HG03457 (cell line): ENCODE measurements around the gene ACOT12.
"Not testable (repeated sequence)": the region's sequence is repeated elsewhere in the genome, so short reads cannot be mapped to it uniquely, and the experiment has no call there.

ENCODE experiments used
- ATAC-seq: cut with Tn5 transposase; IDR thresholded peaks from one replicate; pipeline ENCODE4 v1.9.1; 2021; ENCODE audit warnings: moderate number of reproducible peaks; ENCODE audit not compliant: unreplicated experiment

Gene ACOT12

DNA sequence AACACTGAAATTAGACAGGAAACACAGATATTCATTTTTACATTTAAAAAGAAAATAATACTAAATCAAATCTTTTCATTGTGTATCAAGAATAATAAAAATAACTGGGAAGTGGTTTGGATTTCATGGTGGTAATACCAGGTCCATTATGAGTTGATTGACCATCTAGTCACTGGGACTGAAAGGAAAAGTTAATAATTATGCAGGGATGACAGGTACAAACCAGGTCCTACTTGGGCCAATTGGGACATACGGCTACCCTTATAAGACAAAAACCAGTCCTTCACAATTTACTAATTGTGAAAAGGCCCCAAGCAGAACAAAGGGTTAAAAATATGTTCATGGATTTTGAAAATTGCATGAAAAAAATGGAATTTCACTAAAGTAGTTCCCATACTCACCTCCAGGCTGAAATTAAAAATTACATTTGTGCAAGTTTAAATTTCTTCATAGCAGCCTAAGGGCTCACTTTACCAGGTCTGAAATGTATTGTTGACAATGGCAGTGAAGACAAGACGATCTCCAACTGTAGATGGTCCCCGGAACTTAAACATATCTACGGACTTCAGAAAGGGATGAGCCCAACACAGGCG, 48.4 kb downstream of the ACOT12 start:
- ATAC-seq: no peak

DNA sequence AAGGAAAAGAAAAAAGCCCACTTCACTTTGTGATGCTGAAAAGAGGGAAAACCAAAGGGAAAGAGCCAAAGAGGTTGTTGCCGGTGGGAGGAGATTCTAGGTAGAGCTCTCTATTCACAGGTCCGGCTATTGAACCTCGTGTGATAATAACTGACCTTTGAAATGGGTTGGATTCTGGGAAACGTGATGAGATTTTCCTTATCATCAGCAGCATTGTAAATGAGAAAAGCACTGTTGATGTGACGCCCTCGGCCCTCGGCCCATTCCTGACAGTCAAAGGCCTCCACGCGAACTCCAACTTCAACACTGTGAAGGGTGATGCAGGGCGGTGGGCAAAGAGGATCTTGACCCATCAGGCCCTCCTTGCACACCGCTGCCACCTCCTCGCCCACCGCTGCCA, 49.2 kb downstream of the ACOT12 start:
- no peak for ATAC-seq

DNA sequence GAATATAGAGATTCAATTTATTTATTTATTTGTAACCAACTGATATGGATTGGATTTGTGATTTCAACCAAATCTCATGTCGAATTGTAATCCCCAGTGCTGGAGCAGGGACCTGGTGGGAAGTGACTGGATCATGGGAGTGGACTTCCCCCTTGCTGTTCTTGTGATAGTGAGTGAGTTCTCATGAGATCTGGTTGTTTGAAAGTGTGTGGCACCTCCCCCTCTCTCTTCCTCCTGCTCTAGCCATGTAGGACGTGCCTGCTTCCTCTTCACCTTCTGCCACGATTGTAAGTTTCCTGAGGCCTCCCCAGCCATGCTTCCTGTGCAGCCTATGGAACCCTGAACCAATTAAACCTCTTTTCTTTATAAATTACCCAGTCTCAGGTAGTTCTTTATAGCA, 55.7 kb downstream of the ACOT12 start:
- ATAC-seq: not testable (repeated sequence)

DNA sequence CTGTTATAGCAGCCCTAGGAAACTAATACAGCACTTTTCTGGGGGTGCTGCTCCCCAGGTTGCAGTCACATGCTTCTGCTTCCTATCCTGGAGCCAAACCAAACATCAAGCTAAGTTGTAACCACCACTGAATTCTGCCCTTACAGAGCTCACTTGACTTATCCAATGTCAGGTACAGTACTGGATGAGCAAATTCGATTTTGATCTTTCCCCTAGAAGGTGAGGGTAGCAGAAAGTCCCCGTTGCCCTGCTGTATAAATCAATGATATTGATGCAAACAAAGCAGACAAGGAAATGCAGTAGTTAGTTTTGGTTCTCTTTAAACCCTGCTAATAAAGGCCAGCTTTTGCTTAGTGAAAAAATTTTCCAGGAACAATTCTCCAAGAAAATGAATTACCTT, 56.1 kb downstream of the ACOT12 start:
- ATAC-seq: no peak

DNA sequence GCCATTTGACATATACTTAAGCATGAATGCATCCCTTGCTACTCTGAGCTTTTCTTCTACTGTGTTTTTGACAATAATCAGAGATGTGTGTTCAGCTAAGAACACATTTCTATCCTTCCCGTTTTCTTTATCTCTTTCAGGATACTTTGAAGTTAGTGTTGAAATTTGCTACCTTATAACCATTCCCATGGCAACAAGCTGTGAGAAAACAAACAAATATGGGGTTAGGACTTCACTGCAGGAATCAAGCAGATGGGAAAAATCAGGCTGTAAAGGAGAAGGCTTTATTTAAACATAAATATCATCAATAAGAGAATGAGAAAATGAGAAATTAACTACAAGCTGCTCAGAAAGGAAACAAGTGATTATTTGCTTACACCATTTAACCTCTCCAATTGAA, 57.4 kb downstream of the ACOT12 start:
- ATAC-seq: no peak

DNA sequence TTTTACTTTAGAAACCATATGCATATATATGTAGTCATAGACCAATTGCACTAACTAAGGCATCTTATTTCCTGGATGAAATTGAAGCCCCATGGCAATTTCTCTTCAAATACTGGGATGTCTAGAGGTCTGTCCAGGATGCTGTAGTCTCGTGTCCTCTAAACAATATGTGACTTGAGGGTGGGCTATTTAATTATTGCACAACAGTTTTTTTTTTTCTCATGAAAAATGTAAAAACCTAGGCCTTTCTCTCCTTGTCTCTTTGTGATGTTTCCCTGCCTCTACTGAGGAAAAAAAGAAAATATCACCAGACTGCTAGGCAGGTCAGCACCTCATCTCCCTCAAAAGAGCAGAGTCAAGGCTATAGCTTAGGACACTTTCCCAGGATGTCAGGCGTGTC, 58.0 kb downstream of the ACOT12 start:
- ATAC-seq: no peak

DNA sequence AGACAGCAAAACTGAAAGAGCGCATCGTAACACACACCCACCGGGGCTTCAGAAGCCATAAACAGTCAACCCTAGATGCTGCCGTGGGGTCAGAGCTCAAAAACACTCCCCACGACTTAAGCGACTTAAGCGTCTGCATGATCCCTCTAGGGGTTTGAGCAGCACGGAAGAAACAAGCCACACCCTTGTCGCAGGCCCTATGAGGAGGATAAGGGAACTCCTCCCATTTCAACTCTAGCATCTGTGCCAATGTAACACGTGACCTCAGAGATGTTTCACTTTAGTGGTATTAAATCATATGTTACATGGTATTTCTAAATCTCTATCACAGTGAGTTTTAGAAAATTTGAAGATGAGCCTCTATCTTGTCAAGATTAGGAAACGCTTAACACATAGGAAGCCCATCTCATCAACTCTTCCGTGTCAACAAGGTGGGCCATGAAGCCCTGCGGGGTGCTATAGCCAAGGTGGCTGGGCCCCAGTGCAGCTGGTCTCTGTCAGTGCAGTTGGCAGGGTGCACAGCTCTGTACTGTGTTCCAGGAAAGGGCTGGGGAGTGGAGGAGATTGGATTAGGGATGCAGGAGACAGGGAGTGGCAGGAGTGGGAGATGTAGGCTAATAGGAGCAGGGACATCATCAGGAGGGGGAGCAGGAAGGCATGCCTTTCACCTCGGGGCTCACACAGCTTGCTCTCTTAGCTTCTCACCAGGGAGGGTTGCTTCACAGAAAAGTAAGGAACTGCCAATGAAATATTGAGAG, 59.5 kb downstream of the ACOT12 start:
- no peak for ATAC-seq

DNA sequence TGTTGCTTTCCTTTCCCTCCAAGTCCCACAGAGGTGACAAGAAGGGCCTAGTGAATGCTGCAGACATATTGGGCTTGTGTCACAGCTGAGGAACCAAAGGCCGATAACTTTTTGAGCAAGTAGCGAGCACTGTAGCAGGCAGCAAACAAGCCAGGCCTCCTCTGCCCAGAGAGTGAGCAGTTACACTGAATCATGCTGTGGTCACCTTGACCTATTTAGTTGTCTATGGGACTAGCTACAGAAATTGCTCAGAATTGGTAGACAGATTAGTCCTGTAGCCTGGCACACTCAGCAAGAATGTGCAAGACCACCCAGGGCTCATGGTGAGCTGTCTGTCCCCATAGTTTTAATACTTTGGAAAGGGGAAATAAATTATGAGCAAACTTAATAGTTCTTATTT, 67.4 kb downstream of the ACOT12 start:
- ATAC-seq: no peak

DNA sequence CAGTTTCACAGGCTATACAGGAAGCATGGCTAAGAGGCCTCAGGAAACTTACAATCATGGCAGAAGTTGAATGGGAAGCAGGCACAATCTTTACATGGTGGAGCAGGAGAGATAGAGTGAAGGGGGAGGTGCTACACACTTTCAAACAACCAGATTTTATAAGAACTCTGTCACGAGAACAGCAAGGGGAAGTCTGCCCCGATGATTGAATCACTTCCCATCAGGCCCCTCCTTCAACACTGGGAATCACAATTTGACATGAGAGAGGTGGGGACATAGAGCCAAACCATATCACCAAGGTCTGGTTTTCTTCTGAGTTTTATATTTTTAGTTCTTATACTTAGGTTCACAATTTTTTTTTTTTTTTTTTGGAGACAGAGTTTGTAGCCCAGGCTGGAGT, 76.4 kb downstream of the ACOT12 start:
- no peak for ATAC-seq

DNA sequence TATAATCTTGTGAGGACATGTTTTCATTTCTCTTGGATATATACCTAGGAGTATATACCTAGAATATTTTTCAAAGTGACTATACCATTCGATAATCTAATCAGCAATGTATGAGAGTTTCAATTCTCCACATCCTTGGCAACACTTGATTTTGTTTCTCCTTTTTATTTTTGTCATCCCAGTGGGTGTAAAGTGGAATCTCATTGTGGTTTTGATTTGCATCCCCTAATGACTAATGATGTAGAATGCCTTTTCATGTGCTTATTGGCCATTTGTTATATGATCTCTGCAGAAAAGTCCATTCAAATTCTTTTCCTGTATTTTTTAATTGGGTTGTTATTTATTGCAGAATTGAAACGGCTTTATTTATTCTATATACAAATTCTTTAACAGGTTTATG, 77.4 kb downstream of the ACOT12 start:
- no peak for ATAC-seq

DNA sequence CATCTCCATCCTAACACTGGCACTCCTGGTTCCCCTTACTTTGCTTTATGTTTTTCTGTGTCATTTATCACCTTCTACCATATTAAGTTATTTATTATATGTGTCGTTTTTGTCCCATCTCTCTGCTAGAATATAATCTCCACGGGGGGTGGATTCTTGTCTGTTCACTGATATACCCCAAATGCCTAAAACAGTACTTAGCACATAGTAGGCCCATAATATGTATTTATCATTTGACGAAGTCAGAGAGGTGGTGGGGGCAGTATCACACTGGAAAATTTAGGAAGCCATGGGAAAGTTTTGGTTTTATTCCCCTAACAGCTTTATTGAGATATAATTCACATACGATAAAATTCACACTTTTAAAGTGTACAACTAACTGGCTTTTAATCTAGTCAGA, 78.1 kb downstream of the ACOT12 start:
- no peak for ATAC-seq

DNA sequence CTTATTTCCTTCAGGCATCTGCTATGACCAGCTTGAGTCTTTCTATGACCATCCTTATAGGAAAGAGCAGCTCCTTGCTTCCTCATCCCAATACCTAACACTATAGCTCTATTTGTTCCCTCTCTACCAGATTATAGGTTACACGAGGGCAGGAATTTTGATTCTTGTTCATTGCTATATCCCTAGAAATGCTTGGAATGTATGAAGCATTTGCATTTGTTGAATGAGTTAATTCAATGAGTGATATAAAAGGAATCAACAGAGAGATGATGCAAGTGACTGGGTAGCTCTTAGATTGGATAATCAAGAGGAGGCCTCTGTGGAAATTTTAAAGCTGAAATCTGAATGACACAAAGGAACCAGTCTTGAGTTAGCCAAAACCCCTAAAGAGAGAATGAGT, 78.6 kb downstream of the ACOT12 start:
- ATAC-seq: no peak

DNA sequence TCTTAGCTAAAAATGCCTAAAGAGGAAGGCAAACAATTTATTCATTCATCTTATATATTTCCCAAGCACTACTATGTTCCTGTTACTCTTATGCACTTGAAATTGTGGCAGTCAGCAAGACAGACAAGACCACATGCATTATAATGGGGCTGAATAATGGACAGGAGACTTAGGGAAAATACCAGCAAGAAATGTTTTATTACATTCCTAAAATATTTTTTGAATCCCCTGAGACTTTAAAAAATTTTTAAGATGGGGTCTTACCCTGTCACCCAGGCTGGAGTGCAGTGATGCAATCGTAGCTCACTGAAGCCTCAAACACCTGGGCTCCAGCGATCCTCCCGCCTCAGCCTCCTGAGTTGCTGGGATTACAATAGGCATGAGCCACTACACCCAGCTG, 79.4 kb downstream of the ACOT12 start:
- ATAC-seq: no peak

DNA sequence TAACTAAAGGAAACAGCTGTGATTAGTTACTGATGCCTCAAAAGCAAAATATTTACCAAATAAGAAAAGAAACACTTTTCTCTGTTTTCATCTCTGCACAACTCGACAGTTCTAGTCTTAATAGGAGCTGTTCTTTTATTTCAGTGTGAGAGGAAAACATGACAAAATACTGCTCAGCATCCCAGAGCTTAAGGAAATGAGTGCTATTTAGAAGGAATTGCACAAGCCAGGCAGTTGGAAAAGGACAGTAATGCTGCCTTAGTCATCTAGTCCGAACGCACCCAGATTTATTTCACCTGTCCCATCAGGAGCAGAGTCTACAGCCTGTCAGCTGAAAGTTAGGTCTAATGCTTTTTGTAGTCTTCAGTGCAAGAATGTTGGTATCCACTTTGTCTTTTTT, 80.2 kb downstream of the ACOT12 start:
- no peak for ATAC-seq

DNA sequence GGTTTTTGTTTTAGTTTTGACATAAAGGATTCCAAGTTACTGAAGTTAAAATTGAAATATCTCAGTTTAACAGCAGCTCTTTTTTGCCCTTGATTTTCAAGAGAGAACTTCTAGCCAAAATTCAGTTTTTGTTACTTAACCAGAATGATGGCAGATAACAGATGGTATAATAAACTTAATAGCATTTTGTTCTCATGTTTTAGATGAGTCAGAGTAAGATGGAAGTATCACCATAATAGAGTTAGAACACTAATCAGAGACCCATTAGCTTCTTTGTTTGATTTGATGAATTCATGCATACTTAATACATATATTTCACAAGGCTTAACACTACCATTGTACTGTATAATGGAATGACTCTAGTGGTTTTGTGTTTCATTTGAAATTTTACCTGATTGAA, 80.7 kb downstream of the ACOT12 start:
- ATAC-seq: no peak

DNA sequence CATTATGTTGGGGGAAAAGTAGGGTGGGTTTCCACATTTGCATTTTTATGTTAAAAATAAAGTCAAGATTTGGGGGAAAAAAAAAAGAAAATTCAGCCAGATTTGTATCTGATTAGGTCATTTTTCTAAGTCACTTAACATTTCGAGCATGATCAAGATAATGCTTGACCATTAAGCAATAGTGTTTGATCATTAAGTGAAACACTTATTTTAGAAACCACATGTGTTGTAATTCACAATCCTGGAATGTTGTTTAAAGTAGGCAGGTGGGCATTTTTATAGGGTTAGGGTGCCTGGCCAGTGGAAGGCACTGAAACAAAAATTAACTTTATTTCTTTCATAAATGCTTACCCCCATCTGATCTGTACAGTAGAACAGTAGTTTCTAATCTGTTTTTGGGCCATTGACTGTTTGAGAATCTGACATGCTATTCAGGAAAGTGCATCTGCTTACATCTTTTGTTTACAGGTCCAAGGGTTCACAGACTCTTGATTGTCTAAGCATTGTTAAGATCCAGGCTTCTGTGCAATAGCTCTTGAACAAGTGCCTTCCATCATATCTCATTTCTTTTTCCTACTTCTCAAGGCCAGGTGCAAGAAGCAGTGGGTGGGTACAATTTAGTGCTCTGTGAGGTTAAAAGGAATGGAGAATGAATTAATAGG, 83.4 kb downstream of the ACOT12 start:
- ATAC-seq: no peak

DNA sequence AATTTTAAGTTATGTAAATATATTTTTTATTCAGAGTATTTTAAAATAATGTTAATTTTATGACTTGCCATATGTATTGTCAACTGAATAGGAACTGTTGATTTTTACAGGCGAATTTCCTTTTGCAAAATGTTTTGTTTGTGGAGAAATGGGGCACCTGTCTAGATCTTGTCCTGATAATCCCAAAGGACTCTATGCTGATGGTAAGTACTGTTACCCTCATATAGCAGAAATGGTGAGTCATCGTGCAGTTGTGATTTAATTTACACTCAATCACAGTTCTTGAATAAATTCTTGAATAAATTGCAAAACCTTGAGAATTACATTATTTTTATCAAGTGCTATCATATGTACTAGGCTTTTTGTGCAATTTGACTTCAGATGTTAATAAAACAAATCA, 85.1 kb downstream of the ACOT12 start:
- ATAC-seq: no peak

DNA sequence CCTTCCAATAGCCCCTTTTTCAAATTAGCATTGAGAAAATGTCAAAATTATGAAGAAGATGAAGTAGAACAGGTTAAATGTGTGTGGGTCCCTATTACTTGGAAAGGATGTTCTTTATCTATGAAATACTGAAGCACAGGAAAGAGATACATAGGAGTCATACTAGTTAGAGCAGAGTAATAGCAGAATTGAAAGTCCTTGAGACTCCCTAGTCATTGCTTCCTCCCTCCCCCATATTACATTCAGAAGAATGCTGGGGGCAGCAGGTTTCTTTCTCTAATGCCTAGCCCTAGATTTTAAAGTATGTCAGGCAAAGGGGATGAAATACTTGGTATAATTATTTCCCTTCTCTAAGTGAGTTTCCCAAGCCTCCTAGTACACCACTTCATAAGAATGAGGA, 88.1 kb downstream of the ACOT12 start:
- ATAC-seq: no peak

DNA sequence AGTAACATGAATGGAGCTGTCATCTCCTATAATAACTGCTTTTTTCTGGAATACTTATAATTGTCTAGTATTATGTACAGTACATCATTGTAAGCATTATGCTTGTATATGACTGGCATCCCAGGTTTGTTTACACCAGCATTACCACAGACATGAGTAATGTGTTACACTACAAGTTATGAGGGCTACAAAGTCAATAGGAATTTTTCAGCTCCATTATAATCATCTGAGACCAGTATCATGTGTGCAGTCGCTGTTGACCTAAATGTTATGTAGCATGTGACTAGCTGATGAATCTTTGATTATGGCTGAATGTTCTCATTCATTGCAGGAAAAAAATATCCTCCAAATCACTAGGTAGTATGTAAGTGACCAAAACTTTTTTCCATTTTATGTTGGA, 90.4 kb downstream of the ACOT12 start:
- ATAC-seq: no peak

DNA sequence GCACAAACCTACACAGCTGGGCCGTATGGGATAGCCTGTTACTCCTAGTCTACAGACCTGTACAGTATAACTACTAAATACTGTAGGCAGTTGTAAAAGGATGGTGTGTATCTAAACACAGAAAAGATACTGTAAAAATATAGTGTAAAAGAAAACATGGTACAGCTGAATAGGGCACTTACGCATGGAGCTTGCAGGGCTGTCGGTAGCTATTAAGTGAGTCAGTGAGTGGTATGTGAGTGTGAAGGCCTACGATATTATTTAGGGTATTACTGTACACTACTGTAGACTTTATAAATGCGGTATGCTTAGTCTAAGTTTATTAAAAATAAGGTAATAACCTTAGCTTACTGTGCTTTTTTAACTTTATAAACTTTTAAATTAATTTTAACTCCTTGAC, 91.3 kb downstream of the ACOT12 start:
- no peak for ATAC-seq

DNA sequence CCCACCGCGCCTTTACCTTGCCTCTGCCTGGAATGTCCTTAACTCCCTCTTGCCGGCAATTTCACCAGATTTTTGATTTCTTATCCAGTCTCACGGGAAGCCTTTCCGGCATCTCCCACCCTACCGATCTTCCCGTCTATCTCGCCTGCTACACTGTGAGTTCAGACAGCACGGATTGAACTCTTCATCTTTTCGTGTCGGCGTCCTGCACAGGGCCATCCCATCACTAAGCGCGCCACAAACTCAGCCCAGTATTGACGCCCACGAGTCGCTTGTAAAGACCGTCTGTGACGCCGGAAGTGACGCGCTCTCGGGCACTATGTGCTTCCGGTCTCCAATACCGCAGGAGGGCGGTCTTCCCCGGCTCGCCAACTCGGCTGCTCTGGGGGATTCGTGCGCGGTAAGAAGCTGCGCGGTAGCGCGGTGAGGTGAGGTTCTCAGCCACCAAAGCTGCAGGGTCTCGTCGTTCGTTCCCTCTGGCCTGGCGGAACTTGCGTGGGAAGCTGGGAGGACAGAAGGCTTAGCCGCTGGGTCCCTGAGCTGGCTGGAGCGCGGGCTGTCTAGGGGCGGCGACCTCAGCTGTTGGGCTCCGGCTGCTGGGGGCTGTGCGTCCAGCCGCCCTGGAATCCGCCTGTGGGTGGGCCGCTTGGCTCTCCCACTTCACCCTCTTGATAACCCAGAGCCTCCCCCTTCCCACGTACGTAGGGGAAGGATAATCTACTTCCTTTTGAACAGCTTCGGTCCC, 92.5 kb downstream of the ACOT12 start, which contains the start of gene ZCCHC9:
Gene ZCCHC9 (plus strand): TSS at position 317 of the 745 bp plus-strand sequence. CDS start 3,171 bp downstream, outside the sequence.
- peak; percentile 96 for ATAC-seq

DNA sequence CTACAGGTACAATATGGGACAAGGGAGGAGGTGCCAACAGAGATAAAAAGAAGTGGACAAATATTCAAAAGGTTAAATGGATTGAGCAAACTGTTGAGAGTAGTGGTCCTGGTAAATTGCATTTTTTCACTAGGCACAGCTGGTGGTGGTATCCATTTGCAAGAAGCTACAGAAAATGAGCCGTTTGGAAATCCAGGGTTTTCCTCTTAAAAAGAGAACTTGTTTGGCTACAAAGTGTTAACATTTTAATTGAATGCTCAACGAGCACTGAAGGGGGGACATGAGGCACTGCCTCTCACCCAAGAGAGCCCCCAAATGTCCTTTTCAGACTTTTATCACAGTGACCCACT, 93.0 kb downstream of the ACOT12 start:
- ATAC-seq: no peak
